NCI-H82 treated with DMSO at 0.1 percent for 48 hours (cell line): ENCODE measurements around the gene RELN.
A peak's percentile ranks its signal among the peaks of the same experiment; 100 is the strongest.

ENCODE experiments used
- DNase-seq: peaks from one replicate; lab custom pipeline; 2025; ENCODE audit not compliant: unreplicated experiment; lab: John Stamatoyannopoulos, UW

Gene RELN

DNA sequence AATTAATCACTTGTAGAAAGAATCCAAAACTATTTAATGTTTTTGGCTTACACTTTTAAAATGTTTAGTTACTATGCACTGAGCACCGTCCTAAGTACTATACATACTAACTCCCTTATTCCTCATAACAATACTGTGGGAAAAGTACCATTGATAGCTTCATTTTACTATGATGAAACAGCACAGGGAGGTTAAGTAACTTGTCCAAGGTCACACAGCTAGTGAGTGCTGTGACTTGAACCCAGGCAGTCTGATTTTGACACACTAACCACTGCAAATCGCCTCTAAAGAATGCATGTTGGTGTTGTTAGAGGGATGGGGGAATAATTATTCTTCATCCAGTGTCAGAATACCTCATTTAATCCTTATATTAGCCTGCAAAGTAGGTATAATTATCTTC is 1.9 kb upstream of the RELN start:
- no peak for DNase-seq

DNA sequence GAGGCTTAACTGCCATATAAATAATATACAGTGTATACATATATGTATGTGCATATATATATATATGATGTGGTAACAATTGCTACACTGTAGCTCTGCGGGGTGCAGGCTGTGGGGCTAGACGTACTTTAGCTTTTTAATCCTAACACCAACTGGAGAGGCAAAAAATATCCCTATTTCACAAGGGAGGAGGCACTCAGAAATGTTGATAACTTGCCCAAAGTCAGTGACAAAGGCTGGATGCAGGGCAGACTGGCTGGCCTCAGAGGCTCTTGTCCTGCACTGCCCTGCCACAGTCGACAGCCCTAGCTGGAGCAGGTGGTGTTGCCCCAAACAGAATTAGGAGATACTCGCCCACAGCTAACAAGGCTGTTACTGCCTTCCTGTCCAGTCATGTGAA is 1.5 kb upstream of the RELN start:
- DNase-seq: no peak

DNA sequence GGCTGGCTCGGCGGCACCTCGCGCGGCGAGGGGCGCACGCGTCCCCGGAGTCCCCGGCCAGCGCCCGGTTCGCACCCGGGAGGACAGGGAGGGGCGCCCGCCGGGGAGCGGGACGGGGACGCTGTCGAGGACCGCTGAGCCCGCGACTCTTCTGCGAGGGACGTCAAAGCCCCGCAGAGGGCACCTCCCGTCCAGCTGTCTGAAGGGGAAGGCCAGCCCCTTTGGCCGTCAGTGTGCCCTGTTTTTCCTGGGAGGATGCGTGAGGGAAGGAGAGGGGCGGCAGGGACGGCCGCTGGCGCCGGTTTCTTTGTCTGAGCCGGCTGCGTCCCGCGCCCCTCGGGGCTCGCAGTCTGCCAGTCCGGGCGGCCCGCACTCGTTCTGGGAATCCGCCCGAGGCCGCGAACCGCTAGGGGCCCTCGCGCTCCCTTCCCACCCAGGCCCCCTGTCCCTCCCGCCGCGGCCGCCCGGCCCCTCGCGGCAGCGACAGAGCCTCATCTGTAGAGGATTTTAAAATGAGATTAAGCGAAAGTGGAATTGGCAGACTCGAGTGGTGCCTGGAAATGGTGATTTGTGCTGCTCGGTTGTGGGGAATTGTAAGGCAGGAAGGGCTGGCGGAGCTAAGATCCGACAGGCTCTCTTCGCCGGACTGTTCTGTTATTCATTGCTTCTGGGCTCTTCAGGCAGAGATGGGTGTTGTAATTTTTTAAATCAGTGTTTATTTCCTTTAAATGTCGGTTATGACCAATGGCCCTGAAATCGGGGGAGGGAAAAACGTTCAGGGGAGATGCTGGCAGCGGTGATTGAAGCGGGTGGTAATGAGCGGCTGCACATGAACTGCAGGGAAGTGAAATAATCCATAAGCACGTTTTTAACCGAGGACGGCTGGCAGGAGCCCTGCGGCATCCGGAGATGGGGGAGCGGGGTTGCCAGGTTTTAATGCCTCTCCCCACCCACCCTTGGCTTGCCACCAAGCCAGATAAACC is 618 bp upstream of the RELN start:
- peak; percentile 55 for DNase-seq

DNA sequence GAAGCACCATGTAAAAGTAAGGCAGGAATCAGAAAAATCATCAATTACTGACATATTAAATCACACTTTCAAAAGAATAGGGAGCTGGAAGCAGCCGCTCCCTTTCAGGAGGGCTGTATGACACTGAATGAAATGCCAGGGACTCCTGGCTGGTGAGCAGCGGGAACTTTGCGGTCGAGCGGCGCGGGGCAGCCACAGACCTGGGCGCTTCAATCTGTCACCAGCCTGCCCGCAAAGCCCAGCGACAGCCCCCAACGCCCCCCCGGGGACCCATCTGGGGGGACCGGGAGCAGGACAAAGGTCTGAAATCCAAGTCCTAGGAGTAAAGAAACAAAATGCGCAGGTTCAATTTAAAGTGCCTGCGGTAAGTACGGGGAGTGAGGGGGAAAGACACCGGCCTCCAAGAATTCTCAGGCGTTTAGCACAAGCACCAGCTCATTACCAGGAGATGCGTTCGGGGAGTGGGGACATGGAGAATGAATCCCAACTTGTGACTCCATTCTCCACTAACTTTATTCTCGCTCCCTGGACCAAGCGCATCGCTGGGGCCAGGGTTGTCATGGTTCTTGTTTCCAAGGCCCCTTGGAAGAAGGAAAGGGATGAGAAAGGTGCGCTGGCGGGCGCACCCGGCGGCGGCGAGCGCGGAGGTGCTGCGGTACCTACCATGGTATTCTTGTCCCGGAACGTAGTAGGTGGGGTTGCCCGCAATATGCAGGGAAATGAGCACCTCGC is 824 bp downstream of the RELN start:
- DNase-seq: no peak

DNA sequence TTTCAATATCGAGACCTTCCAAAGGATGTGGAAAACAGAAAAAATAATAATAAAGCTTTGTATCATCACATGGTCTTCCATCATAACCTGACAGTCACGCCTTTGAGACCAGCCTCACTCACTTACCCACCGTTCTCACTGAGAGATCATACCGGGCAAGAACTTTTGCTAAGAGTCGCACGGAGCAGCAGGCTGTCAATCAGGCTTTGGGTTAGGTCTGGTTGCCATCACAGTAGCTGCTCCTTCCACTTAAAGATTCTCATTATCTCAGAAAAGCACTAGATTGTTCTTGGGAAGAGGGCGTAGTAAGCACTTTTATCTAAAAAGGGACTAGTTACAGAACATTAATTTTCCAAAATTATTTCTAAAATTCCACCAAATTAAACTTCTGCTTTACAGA is 2.0 kb downstream of the RELN start:
- no peak for DNase-seq

DNA sequence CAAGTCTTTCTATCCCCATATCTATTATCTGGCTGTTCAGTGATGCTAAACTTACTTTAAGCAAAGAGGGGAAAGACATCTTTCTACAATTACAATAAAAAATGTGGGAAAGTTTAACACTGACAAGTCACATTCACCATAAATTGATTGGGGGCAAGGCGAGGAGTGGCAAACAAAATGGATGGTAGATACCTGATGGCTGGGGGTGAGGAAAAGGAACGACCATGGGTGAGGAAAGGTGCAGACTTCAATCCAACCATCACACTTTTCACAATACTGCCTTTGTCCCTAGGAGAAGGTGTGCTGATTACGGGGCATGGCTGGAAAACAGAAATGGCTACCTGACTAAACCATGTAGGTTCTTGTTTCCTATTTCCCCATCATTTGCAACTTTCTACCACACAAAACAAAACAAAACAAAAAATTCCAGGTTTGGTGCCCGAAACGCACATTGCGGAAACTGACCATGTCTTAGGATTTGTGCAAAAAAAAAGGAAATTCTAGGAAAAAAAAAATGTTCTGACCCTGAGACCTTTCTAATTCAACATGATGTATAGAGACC is 3.8 kb downstream of the RELN start:
- no peak for DNase-seq

- no peak for DNase-seq
Observed at GRCh38 chr7:103984050-103984449, 5.4 kb downstream of the RELN start.

DNA sequence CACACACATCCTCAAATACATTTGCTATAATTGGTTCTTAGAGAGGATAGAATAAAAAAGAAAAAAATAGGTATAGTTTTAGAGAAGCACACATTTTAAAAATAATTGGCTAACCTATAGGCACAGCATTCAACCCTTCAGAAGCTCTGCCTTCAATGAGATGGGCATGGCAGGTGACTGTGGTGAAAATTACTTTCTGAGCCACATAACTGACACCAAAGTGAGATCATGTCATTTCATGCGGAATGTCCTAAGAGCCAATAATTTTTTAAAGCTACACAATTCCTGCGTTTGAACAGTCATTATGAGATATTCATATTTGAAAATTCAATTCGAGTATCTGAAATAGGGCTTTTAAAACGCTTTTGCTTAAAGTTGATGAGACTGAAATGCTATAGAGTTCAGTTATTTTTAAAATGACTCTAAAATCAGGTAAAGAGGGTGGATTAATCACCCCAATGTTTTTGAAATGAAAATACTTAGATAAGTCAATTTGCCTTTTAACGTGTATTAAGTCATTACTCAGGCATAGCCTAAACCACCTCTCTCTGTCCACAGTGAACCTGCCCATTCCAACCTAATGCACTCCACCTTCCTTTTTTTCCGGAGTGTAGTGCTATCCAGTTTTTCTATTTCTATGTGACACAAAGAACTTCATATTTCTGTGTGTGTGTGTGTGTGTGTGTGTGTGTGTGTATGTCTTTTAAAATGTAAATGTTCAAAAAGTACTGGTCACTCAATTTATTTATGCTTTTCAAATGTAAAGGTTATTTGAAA is 6.1 kb downstream of the RELN start:
- DNase-seq: no peak

DNA sequence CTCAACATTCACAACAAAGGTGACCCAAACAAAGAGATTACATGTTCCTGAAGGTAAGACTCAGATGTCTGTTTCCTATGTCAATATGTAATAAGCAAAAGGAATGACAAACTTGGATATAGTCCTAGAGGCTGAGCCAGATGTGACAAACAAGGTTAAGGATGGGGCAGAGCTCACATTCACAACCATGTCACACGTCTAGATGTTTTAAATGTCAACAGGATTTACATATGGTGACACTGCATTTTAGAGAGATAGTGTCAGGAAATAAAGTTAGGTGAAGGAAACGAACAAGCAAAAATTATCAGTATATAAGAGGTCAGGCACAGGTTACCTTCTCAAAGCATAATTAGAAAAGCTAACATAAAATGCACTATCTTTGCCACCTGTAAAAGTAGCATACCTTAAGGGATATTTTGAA is 8.4 kb downstream of the RELN start:
- no peak for DNase-seq

DNA sequence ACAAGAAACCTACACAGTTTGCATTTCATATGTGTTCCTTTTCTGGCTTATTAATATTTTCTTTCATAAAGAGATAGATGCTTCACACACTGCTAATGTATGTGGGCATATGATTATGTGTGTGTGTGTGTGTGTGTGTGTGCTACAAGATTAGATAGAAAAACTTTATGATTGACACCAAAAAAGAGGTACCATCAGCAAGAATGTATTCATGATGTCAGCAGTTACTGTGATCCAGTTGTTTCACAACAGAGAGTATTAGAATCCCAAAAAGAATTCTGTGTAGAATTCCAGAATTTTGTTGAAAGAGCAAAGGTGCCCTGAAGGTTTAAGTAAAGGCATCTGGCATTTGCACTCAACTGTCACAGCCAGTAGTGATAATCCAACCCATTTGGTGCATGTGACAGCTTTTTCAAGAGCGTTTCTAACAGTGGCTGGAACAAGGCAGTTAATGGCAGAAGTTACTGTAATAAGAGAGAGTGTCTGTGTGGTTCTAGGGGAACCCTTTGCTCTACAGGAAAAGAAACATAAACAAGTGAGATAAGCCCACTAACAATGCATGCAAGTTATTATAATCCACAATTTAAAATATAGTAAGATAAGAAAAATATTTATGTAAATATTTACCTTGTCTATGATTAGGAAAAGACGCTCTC is 16.6 kb downstream of the RELN start:
- no peak for DNase-seq

DNA sequence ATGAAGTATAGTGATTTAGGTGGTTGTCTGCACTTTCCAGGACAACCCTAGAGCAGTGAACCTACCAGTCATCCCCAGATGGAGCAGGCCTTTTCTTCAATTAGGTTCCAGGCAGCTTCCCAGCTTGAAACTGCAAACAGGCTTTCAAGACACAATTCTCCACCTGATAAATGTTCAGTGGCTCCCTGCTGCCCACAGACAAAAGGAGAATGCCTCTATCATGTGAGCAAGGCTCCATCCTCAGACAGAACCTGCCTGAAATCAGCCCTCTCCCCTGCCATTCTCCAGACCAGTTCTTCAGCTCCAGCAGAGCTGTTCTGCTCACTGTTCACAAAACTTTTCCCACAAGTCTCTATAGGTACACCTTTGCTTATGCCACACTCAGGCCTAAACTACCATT is 22.1 kb downstream of the RELN start:
- no peak for DNase-seq

GRCh38 chr7:103966593-103967277 is 22.7 kb downstream of the RELN start:
- DNase-seq: no peak

DNA sequence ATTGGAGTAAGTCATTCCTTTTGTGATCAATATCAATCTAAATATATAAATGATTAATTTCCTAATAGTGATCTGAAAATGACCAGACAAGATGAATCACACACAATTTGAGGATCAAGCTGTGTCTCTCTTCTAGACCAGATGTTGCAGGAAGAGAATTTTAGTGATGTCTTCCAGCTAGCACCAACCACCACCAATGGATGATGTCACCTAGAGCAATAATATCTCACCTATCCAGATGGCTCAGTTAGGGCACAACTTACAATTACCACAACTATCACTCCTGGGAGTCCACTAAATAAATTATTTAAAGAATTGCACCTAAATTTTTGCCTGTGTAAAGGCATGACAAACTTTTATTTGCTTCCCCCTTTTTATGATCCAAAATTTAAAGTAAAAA is 25.2 kb downstream of the RELN start:
- no peak for DNase-seq

- no peak for DNase-seq
Observed at GRCh38 chr7:103962070-103962469, 27.4 kb downstream of the RELN start.

DNA sequence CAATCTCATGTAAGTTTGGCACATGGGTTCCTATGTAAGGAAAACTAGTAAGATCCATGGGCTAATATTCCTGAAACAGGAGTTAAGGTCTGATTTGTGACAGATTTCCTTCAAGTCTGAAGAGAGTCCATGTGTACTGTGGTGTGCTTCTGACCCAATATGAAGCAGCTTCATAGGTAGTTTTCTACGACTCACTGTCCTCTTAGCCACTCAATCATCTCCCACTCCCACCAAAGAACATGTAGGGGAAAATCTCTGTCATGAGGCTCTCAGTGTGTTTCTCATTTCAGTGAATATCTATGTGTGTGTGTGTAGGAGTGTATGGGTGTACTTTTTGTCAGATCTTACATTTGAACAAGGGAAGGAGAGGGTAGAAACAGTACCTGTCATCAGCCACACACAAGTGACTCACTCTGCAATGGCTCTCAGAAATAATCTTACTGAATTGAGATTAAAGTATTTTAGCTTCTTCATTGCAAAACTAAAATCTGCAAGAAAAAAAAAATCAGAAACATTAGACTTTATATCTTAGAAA is 31.1 kb downstream of the RELN start:
- DNase-seq: no peak

DNA sequence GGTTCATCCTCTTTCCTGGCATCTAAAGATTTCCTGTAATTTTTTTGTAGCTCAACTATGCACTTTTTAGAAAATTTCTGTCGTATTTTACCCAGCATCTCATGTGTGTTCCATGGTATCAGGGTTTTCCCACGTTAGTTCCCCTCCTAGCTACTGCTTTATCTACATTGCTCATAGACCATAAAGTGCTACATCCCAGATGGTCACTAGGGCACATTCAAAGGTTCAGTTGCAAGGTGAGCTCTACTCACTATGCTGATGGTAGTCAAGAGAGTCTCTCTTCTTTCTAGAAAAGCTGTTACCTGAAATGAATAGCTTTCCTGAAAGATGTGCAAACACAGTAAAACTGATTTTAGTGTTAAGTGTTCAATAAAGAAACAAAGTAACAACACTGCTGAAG is 33.5 kb downstream of the RELN start:
- no peak for DNase-seq

DNA sequence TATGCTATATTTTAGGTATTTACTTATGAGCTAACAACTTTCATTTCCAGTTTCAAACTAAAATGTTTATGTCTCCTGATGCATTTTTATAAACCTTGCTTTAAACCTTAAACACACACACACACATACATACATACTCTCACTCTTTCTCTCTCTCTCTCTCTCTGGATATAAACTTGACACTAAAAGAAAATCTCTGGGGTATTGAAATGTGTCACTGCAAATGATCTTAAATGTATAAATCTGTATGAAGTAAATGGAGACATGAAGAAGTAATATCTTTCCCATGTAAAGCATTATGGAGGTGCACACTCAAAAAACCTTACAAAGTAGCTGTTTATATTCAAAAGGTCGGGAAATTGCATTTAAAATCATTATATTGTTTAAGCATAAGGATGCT is 37.0 kb downstream of the RELN start:
- DNase-seq: no peak

- no peak for DNase-seq
Observed at GRCh38 chr7:103951311-103951710, 38.1 kb downstream of the RELN start.

DNA sequence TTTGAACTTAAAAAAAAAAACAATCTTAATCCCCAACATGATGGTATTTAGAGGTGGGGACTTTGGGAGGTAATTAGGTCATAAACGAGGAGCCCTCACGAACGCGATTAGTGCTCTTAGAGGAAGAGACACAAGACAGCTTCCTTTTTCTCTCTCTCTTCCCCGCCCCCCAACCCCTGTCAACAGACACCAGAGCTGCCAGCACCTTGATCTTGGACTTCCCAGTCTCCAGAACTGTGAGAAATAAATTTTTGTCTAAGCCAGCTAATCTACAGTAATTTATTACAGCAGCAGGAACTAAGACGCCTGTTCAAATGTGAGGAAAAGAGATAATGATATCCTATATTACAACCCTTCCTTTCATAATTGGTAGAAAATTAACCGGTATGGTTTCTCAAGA is 40.1 kb downstream of the RELN start:
- DNase-seq: no peak
